COLO668 (cell line): ENCODE results near the gene PUM1.

Experiments
- DNase-seq: peaks from one replicate; lab custom pipeline; 2025; ENCODE audit not compliant: unreplicated experiment; lab: John Stamatoyannopoulos, UW

PUM1 gene

DNA sequence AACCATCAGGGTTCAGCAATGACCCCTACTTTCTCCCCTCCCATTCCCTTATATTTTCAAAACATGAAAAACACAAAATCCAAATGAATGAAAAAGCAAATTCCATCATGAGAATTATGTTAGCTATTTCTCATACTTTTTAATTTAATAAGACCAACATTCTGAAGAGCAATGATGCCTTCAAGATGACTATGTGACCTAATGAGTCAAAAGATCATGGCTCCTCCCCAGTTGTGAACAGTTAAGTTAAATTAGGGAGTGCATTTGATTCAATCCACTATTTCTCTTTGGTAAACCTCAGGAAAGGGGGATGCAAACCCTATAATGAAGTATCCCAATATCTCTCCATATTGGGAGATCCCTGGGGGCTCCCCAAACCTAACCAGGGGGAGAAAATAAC is 36.5 kb downstream of the PUM1 start:
- no peak for DNase-seq

DNA sequence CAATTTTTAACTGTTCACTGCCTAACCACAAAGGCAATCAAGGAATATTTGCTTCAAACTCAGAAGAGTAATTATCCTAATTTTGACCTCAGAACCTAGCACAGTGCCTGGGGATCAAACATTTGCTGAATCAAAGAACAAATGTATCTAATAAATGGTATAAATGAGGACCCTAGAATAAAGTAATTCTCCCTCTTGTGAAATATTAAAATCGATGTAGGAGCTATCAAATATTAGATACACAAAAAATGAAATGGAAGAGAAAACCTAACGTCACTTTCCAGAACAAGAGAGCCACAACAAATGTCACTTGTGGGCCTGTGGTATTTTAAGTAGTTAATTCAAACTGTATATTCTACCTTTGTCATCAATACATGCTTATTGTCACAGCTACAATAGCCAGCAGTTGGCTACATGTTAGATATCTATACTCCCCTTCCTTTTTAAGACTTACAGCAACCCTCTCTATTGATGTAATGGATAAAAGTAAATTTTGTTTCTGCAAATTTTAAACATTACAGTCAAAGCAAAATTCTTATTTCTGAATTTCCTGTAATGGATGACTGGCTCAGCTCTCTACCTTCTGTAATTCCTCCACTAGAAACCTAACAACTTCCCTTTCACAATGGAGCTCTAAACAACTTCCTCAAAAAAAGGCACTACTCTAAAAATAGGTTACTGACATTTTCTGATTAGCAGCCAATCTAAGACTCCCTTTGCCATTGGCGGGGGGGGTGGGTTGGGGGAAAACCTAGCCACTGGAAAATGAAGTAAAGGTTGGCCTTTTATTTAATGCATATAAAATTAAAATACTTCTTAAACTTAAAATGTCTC is 37.6 kb downstream of the PUM1 start:
- no peak for DNase-seq

DNA sequence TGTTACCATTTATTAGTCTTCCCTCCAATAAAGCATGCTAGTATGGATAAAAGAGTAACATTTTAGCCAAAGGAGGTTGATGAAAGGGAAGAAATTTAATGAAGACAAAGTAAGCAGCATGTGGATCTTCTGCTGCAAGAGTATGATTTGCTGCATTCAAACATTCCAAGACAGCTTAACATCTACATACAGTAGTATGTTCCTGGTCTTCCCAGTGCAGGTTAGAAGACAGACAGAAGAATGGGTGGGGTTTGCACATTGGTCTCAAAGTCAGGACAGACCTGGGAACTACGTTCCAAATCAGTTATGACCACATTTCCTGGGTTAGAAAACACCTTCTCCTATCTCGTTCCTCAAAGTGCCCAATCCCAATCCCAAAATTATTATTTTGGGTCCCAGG is 43.3 kb downstream of the PUM1 start:
- no peak for DNase-seq

DNA sequence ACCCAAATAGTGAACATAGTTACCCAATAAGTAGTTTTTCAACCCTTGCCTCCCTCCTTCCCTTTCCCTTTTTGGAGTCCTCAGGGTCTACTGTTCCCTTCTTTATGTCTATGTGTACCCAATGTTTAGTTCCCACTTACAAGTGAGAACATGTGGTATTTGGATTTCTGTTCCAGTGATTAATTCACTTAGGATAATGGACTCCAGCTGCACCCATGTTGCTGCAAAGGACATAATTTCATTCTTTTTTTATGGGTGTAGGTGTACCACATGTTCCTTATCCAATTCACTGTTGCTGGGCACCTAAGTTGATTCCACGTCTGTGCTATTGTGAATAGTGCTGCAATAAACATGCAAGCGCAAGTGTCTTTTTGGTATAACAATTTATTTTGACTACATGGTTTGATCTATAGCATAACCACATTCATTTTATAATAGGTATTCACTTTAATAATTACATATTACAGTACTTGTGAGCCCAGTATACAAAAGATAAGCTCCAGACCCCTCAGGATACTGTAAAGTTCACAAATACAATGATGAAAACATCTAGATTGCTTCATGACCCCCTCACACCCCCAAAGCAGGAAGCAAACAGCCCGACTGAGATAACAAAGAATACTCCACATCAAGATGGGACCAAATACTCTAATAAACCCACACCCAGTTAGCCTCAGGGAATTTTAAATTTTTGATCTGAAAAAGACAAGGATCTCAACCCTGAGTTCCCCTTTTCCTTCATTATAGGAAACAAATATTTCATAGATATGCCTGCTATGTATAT is 45.3 kb downstream of the PUM1 start:
- DNase-seq: no peak

DNA sequence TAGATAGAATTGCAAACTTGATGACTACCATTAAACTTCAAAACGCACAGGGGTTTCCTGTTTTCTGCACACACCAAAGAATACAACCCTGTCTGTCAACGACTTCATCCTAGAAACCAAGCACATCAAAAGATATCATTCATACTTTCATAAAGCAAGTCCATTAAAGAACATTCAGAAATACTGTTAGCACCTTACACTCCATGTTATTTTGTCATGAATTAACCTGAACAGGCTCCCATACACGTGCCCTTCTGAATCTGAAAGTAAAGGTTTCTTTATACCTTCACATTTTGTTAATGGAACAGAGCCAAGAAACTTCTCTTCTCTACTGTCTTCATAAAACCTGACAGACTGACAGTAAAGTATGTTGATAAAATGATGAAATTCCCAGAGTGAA is 46.1 kb downstream of the PUM1 start:
- DNase-seq: no peak

DNA sequence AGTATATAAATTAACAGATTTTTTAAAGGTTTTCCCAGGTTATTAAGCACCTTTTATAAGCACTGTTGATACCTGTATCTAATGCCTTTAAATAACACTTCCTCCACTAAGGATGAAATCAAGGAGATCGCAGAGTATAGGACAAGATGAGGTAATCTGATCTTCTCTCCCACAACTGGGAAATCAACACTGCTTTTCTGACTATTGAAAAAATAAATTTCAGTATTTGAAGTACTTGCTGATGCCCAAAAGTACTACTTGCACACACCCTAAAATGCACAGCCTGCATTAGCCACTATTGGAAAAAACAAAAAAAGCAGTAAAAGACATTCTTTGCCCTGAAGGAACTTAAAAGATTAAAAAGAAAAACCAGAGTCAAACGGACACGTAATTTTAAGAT is 48.6 kb downstream of the PUM1 start:
- DNase-seq: no peak

DNA sequence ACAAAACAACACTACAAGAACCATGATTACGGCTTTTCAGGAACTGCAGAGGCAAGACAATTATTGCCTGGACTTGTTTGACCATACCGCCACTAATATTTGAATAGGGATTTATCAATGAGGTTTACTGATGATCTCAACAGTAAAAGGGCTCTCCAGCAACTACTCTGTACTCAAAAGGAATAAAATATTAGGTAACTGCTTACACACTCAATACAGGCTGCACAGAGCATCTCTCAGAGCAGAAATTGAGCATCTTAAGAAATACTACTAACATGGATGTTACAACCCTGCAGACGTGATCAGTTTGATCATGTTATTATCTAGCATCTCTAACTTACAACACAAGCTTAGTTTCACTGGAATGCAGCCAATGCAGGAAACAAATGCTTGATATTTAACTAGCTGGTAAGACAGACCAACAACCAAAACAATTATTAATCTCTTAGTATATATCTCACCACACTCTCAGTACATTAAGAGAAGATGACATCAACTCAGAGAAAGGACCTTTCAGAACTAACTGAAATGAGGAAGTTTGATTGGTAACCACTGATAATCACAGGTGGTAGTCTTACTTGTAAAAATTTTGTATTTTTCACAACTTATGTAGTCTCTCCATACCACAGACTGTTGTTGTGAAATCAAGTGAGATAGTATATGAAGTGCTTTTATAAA is 52.2 kb downstream of the PUM1 start:
- DNase-seq: no peak

DNA sequence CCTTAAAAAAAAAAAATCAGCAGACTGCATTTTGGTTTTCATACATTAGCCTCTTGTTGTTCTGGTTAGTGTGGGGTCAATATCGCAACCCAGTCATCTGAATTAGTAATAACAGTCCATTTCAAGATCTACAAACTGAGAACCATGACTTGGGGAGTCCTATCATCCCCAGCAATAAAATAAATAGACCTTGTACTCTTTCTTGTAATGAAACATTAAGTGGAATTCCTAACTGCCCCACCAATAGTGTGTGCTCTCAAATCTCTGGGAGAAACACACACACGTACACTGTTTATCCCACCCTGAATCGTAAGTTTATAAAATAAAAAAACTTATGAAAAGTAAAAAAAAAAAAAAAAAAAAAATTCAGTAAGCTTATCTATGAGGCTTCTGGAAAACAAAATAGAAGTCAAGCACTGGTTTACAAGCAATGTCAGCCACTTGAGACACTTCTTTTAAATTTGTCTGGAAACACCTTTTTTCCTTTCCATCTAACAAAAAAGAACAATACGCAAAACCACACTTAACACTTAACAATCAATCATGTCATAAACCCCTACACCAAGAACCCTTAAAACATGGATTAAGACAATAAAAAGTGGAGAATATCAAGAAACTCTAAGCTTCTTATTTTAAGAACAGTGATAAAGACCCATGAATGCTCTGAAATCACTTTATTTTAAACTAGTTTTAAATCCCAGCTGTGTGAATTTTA is 53.1 kb downstream of the PUM1 start:
- no peak for DNase-seq

DNA sequence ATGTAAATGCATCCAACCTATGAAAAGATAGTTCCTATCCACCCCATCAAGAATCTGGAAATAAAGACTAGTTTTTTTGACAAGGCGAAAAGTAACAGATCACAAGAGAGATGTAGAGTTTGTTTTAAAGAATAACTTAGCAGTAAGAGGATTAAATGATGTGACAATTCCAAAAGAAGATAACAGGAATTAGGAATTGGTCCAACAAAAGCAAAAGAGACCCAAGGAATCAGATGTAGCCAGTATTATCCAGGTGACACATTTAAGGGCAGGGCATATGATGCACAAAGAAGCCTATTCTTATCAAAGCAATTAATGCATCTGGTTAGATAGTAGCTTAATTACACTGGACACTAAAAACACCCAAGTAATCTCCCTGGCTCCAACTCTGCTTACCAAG is 53.8 kb downstream of the PUM1 start:
- no peak for DNase-seq

DNA sequence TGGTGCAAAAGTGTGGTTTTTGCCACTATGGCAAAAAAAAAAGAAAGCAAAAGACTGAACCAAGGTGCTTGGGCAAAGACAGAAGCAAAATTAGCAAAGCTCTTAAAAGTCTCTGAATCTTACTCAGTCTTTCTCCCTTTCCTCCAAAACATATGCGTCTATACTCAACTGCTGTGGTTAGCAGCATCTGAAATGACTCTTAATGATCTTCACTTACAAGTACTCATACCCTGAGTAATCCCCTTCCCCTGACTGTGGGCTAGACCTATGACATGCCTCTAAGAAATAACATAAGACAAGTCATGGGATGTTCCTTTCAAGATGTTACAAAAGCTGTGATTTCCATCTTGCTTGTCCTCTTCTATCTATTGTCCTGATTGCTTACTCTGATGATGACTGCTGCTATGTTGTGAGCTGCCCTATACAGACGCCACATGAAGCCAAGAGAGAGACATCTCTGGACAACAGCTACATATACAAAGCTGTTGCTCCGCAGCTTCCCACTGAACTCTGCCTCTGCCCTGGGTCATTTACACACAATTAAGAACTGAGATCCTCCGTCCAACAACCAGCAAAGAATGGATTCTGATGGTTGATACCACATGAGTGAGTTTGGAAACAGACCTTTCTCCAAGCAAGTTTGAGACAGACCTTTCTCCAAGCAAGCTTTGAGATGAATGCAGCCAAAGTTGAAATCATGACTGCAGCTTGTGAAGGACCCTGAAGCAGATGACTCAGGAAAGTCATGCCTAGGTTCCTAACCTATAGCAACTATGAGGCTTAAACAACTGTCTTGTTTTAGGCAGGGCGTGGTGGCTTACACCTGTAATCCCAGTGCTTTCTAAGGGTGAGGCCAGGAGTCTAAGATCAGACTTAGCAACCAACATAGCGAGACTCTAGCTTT is 55.2 kb downstream of the PUM1 start:
- no peak for DNase-seq

DNA sequence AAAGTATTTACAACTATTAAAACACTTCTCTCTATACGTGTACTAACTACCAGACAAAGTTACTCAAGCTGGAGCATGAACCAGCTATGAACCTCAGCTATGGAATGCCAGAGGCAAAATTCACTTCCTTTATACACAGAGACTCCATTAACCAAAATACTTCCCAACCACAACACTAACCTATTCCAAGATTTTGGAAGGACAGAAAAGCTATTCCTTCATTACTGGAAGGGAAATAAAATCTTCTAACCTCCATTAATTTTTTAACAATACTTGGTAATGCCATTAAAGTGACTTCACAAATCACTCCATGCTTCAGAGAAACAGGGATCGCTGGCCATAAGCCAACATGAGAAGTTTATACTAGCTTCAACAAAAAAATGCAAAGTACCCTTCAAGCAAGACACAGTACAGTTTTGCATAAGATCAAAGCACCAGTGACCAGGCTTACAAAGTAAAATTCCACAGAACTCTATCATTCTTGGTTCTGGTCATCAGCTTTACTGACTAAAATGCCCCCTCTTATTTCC is 58.0 kb downstream of the PUM1 start:
- DNase-seq: no peak

DNA sequence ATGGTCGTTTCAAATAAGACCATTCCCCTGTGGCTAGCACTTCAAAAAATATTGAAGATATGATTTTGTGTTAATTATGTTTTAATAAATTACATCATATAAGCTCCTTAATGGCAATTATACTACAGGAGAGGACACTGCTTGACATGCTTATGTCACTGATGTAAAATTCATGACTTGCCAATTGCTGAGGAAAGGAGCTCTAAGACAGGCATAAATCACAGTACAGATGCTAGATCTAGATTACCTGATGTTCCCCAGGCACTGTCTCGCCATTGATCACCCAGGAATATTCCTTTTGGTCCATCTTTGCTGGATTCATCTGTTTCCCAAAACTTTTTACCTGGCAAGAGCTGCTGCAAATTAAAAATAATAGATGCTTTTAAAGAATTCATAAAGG is 58.8 kb downstream of the PUM1 start:
- no peak for DNase-seq

DNA sequence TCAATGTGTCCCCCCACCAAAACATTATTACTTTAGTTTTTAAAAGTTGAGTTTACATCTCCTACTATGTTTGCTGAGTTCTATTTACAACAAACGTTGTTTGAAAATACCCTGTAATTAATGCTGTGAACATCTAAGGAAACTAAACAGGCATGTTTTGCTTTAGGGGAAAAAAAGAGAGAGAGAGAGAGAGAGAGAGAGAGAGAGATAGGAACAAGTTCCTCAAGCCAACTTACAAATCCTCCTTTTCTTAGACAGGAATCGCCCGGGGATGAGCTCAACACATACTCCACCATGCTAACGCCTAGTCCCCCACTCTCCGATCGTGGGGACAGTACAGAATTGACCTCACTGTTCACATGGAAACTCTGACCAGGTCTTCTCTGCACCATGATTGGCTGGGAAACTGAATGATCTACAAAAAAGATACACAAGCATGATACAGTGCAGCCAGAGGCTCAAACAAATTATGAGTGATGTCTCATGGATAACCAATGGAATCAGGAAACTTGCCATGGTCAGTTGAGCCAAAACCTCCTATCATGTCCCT is 59.8 kb downstream of the PUM1 start:
- DNase-seq: no peak

DNA sequence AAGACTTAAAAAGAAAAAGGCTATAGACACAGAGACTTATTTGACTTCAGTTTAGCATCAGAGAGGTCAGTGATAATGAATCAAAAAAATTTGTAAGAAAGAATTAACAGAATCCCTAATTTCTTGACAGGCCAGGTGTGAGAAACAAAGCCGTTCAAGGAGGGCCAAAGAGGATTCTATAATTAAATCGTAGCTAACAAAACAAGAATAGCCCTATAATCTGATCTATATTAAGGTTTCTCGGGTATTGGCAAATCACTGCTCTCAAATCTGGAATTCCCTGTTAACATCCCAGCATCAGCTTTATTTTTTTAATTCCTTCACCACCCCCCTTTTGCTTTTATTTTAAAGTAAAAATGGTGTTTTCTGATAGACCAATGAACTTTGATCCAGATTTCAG is 60.3 kb downstream of the PUM1 start:
- no peak for DNase-seq

DNA sequence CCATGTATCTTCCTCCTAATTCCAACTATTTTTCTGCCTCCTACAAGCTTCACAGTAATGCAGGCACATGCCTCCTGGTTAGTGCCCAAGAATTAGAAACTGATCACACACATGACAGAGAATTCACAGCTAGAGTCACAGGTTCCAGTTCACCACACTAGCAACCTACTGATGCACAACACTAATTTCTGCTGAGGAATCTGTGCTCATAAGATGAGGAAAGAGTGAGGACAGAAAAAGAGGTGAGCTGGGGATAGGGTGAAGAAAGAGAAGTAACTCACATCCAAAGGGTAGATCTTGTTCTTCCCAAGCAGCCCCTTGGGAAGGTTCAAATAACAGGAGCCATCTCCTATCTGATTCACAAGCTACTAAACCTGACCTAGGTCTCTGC is 61.3 kb downstream of the PUM1 start:
- no peak for DNase-seq

DNA sequence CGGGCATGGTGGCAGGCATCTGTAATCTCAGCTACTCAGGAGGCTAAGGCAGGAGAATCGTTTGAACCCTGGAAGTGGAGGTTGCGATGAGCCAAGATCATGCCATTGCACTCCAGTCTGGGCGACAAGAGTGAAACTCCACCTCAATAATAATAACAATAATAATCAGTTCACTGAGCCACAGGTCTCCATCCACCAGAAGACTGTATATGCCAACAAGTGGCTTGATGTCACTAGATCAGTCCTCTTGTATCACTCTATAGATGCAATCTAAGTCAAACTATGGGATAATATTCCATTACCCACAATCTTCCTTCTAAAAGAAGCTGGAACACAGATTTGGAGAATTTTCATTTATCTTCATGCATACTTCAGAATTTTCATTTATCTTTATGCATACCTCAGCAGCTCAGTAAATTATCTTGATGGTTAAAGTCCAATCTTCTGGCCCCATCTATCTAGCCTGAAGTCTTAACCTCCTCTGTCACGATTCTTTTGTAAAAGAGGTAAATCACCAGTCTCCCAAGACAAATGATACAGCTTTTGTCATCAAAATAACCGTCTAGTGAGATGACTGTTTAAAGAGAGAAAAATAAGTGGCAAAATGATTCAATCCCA is 61.8 kb downstream of the PUM1 start:
- no peak for DNase-seq

DNA sequence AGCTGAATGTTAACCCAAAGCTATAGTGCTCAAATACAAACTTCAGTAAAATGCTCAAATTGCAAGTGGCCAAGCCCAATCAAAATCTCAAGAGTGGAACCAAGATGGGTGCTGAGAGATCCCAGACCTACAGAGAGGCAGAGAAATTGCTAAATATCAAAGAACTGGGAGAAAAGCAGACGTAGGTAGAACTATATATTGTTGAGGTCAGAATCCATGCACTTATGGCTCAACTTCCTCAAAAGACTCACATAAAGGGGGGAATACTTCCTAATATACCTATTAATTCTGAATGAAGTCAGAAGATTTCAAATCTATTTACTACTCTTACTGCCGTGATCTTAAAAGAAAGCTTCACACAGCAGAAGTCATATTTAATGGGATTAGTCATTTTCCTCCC is 65.2 kb downstream of the PUM1 start:
- DNase-seq: no peak

DNA sequence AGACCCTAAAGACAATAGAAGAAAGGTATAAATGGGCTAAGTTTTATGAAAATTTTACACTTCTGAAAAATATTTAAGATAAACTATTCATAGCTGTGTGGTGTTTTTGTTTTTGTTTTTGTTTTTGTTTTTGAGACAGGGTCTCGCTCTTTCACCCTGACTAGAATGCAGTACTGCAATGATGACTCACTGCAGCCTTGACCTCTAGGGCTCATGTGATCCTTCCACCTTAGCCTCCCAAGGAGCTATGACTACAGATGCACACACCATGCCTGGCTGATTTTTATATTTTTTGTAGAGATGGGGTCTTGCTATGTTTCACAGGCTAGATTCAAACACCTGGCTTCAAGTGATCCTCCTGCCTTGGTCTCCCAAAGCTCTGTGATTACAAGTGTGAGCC is 66.6 kb downstream of the PUM1 start:
- no peak for DNase-seq

DNA sequence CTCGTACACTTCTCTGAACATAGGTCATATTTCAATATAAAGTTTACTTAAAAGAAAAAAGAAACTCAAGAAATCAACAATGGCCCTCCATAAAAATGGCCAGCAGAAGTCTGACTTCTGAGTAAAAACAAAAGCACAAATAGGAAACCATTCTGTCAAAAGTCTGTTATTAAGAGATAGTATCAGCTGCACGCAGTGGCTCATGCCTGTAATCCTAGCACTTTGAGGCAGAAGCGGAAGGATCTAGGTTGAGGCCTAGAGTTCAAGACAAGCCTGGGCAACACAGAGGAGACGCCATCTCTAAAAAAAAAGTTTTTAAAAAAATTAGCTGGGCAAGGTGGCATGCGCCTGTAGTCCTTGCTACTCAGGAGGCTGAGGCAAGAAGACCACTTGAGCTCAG is 67.3 kb downstream of the PUM1 start:
- no peak for DNase-seq
